Right kidney (tissue), 9 donors: ENCODE measurements around the gene HAUS2.
"Not testable (repeated sequence)": the region's sequence is repeated elsewhere in the genome, so short reads cannot be mapped to it uniquely, and the experiment has no call there.

Experiments used
- DNase-seq: peaks from one replicate; pipeline ENCODE4 v3.0.0-alpha.2; 2016
- long read RNA-seq, 8 donors: transcript quantifications; one replicate each; lab custom pipeline, GENCODE V29; 2026

Gene HAUS2
- long read RNA-seq, donor 1, partial matches to known transcripts = 0 of 12 reads
- long read RNA-seq, donor 1, other reads (novel, unspliced or antisense) = 0 of 12 reads
- long read RNA-seq, donor 2, partial matches to known transcripts = 0 of 2 reads
- long read RNA-seq, donor 2, other reads (novel, unspliced or antisense) = 0 of 2 reads
- long read RNA-seq, donor 3, partial matches to known transcripts = 0 of 3 reads
- long read RNA-seq, donor 3, other reads (novel, unspliced or antisense) = 0 of 3 reads
- long read RNA-seq, donor 4, partial matches to known transcripts = 0 of 5 reads
- long read RNA-seq, donor 4, other reads (novel, unspliced or antisense) = 0 of 5 reads
- long read RNA-seq, donor 5, partial matches to known transcripts = 0 of 6 reads
- long read RNA-seq, donor 5, other reads (novel, unspliced or antisense) = 0 of 6 reads
- long read RNA-seq, donor 6, transcript HAUS2-201 (6 exons, 3,949 nt) = major isoform, 5 of 12 reads
- long read RNA-seq, donor 6, partial matches to known transcripts = 0 of 12 reads
- long read RNA-seq, donor 6, other reads (novel, unspliced or antisense) = 0 of 12 reads
- long read RNA-seq, donor 7 = 0 reads
- long read RNA-seq, donor 8, transcript HAUS2-201 (6 exons, 3,949 nt) = major isoform, 5 of 8 reads
- long read RNA-seq, donor 8, partial matches to known transcripts = 0 of 8 reads
- long read RNA-seq, donor 8, other reads (novel, unspliced or antisense) = 0 of 8 reads

- DNase-seq = peak; percentile 99
These were observed at the start of gene HAUS2, which contains the start of gene LRRC57 for GRCh38 chr15:42548249-42549031. TSS of gene HAUS2 (plus strand) at chr15:42548838. CDS start at chr15:42548873, 35 bp downstream. TSS of gene LRRC57 (minus strand) at chr15:42548793. CDS start at chr15:42548434, 359 bp downstream.

- DNase-seq = no peak
These were observed 48.6 kb upstream of the HAUS2 start for GRCh38 chr15:42499858-42500609.

GRCh38 chr15:42502477-42502876, 46.2 kb upstream of the HAUS2 start:
- DNase-seq = no peak

GRCh38 chr15:42503825-42504224, 44.8 kb upstream of the HAUS2 start:
- no peak for DNase-seq

- no peak for DNase-seq
These were observed 44.0 kb upstream of the HAUS2 start for GRCh38 chr15:42504631-42505030.

GRCh38 chr15:42507514-42507913, 41.1 kb upstream of the HAUS2 start:
- no peak for DNase-seq

- no peak for DNase-seq
These were observed 40.4 kb upstream of the HAUS2 start for GRCh38 chr15:42508263-42508690.

- no peak for DNase-seq
These were observed 38.2 kb upstream of the HAUS2 start for GRCh38 chr15:42510258-42511006.

- no peak for DNase-seq
These were observed 37.6 kb upstream of the HAUS2 start for GRCh38 chr15:42511007-42511391.

- DNase-seq = no peak
These were observed 25.3 kb upstream of the HAUS2 start for GRCh38 chr15:42523331-42523730.

GRCh38 chr15:42528970-42529369, 19.7 kb upstream of the HAUS2 start:
- DNase-seq = no peak

- no peak for DNase-seq
These were observed 15.4 kb upstream of the HAUS2 start for GRCh38 chr15:42533246-42533645.

GRCh38 chr15:42544853-42545629, 3.6 kb upstream of the HAUS2 start:
- no peak for DNase-seq

- no peak for DNase-seq
These were observed 755 bp upstream of the HAUS2 start for GRCh38 chr15:42547918-42548248.

- no peak for DNase-seq
These were observed 424 bp downstream of the HAUS2 start for GRCh38 chr15:42549032-42549491.

- no peak for DNase-seq
These were observed 1.2 kb downstream of the HAUS2 start for GRCh38 chr15:42549741-42550392.

GRCh38 chr15:42553554-42553953, 4.9 kb downstream of the HAUS2 start:
- no peak for DNase-seq

GRCh38 chr15:42556550-42557207, 8.0 kb downstream of the HAUS2 start:
- not testable (repeated sequence) for DNase-seq

- no peak for DNase-seq
These were observed 10.1 kb downstream of the HAUS2 start for GRCh38 chr15:42558739-42559138.
